PC-9 (cell line): ENCODE results near the gene OPN1SW. TPM values are rescaled to one million over a fixed set of nuclear protein-coding genes. Genes with fewer than 3 reads are reported as not detected.

ENCODE experiments used
- BruUV-seq: library from RNA; stranded (reverse); fragments of 400-500 nt; replicated peaks from 2 replicates; lab custom pipeline; 2021; lab: Mats Ljungman, UMichigan
- CTCF ChIA-PET: fragments of 300-600 bp; sonication (Branson Sonifier 250); formaldehyde crosslinking; loops from one replicate; lab custom pipeline; 2022; ENCODE audit warnings: antibody characterized with exemption; lab: Charles Lee
- POLR2A ChIA-PET: fragments of 300-600 bp; sonication (Branson Sonifier 250); formaldehyde crosslinking; loops from one replicate; lab custom pipeline; 2022; ENCODE audit warnings: antibody characterized with exemption; ENCODE audit not compliant: unreplicated experiment; lab: Charles Lee
- DNase-seq, 2 experiments: peaks; one replicate each; pipeline versions ENCODE4 v3.0.0 to v3.0.0-alpha.2; 2015 to 2022; ENCODE audit warnings: mixed read lengths in 1 of 2
- H2AFZ ChIP-seq: fragments of 200-600 bp; sonication (generic); 2 replicates; pipeline ENCODE4 v1.8.1; 2017; ENCODE audit warnings: antibody characterized with exemption
- H3F3A ChIP-seq: fragments of 200-600 bp; sonication (generic); 2 replicates; pipeline ENCODE4 v1.8.1; 2017; ENCODE audit warnings: antibody characterized with exemption, mild to moderate bottlenecking, low read depth; ENCODE audit not compliant: insufficient read depth
- H3K27ac ChIP-seq: fragments of 200-600 bp; sonication (generic); 2 replicates; pipeline ENCODE4 v1.6.1; 2016; ENCODE audit warnings: mixed run types
- H3K27me3 ChIP-seq: fragments of 200-600 bp; sonication (generic); 2 replicates; pipeline ENCODE4 v1.6.1; 2016; ENCODE audit warnings: low read depth, mixed run types; ENCODE audit not compliant: insufficient read depth
- H3K36me3 ChIP-seq: fragments of 200-600 bp; sonication (generic); 2 replicates; pipeline ENCODE4 v1.6.1; 2016; ENCODE audit warnings: low read depth, mixed run types
- H3K4me1 ChIP-seq: fragments of 200-600 bp; sonication (generic); replicated peaks from 2 replicates; pipeline ENCODE4 v1.6.1; 2016; ENCODE audit warnings: mixed run types; ENCODE audit not compliant: insufficient read depth
- H3K4me2 ChIP-seq: fragments of 200-600 bp; sonication (generic); 2 replicates; pipeline ENCODE4 v1.6.1; 2017; ENCODE audit warnings: mixed run types
- H3K4me3 ChIP-seq: fragments of 200-600 bp; sonication (generic); 2 replicates; pipeline ENCODE4 v1.6.1; 2016; ENCODE audit warnings: mixed run types
- H3K79me2 ChIP-seq: fragments of 200-600 bp; sonication (generic); 2 replicates; pipeline ENCODE4 v1.6.1; 2017; ENCODE audit warnings: low read depth, mixed run types
- H3K9me2 ChIP-seq: fragments of 200-600 bp; sonication (generic); 2 replicates; pipeline ENCODE4 v1.8.1; 2017; ENCODE audit warnings: mild to moderate bottlenecking; ENCODE audit not compliant: insufficient read depth
- H3K9me3 ChIP-seq: fragments of 200-600 bp; sonication (generic); 2 replicates; pipeline ENCODE4 v1.8.1; 2016; ENCODE audit warnings: low read depth; ENCODE audit not compliant: insufficient read depth
- H4K20me1 ChIP-seq: fragments of 200-600 bp; sonication (generic); 2 replicates; pipeline ENCODE4 v1.8.1; 2017; ENCODE audit not compliant: insufficient read depth
- EZH2 ChIP-seq: fragments of 200-600 bp; sonication (generic); IDR thresholded peaks from 2 replicates; pipeline ENCODE4 v1.8.0; 2017; ENCODE audit warnings: antibody characterized with exemption, low read depth
- intact Hi-C: fragments of 100-400 bp; cut with micrococcal nuclease; formaldehyde crosslinking; loops from one replicate; pipeline ENCODE4 v1.10.0; 2022; ENCODE audit not compliant: unreplicated experiment
- total RNA-seq: library from RNA; stranded (reverse); gene quantifications from 2 replicates; pipeline ENCODE4 v1.2.3, GENCODE V29; 2021
- TF ChIP-seq, protein P1 (sequence below): fragments of 200-600 bp; sonication (generic); conservative IDR thresholded peaks from 2 replicates; pipeline ENCODE4 v1.6.1; 2017; ENCODE audit warnings: mixed run types, antibody characterized with exemption, mild to moderate bottlenecking, moderate library complexity

OPN1SW gene
- total RNA-seq, 1 experiment from 2014 or later: not detected

DNA sequence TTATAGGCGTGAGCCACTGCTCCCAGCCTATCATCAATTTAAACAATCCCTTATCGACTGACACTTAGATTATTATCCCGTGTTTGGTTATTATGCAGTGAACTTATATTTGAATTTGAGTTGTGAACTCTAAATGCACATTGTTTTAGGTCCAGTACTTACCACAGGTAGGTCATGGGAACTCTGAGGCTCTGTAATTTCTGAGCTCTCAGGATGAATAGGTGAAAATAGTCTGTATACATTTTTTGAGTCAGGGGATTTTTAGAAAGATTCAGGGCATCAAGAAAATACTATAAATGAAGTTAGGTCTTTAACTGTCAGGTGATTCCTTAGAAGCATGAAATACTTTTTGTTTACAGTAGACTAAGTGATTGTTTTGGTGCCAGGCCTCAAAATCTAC, 25.0 kb upstream of the OPN1SW start:
- H3K9me3 ChIP-seq: no peaks in the 10 kb centered on the region
- H3K4me2 ChIP-seq: no peak overlapping the region
- no peak overlapping the region for H3K4me3 ChIP-seq
- TF ChIP-seq EZH2: no peak
- TF ChIP-seq, protein P1, sequence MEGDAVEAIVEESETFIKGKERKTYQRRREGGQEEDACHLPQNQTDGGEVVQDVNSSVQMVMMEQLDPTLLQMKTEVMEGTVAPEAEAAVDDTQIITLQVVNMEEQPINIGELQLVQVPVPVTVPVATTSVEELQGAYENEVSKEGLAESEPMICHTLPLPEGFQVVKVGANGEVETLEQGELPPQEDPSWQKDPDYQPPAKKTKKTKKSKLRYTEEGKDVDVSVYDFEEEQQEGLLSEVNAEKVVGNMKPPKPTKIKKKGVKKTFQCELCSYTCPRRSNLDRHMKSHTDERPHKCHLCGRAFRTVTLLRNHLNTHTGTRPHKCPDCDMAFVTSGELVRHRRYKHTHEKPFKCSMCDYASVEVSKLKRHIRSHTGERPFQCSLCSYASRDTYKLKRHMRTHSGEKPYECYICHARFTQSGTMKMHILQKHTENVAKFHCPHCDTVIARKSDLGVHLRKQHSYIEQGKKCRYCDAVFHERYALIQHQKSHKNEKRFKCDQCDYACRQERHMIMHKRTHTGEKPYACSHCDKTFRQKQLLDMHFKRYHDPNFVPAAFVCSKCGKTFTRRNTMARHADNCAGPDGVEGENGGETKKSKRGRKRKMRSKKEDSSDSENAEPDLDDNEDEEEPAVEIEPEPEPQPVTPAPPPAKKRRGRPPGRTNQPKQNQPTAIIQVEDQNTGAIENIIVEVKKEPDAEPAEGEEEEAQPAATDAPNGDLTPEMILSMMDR: no peak
- no TSS peak for BruUV-seq
- H3K79me2 ChIP-seq: no peaks in the 10 kb centered on the region
- ChIA-PET CTCF (no interaction called here), POLR2A (no interaction called here)
- H3K4me1 ChIP-seq: no peaks in the 10 kb centered on the region
- H3K36me3 ChIP-seq: no peaks in the 10 kb centered on the region
- no peak overlapping the region for H3K27ac ChIP-seq
- intact Hi-C loops: no loop called here
- H3K27me3 ChIP-seq: no peaks in the 10 kb centered on the region
- DNase-seq: no peak
- H2AFZ ChIP-seq: no peak overlapping the region
- no peaks in the 10 kb centered on the region for H4K20me1 ChIP-seq
- H3F3A ChIP-seq: no peaks in the 10 kb centered on the region
- no peaks in the 10 kb centered on the region for H3K9me2 ChIP-seq

GRCh38 chr7:128799451-128799850, 23.9 kb upstream of the OPN1SW start:
- no peaks in the 10 kb centered on the region for H3K79me2 ChIP-seq
- intact Hi-C loops: no loop called here

GRCh38 chr7:128796327-128796726, 20.7 kb upstream of the OPN1SW start:
- TF ChIP-seq EZH2: no peak
- TF ChIP-seq, protein P1: no peak
- H2AFZ ChIP-seq: no peak overlapping the region
- POLR2A ChIA-PET: interaction anchor here (0.6 kb wide), 1 partner anchor 16 kb away, joined by 24 read pairs; no protein-coding TSS in a partner anchor

More at GRCh38 chr7:128799451-128799850, 23.9 kb upstream of the OPN1SW start:
- ChIA-PET POLR2A (no interaction called here), CTCF (interaction anchor here (0.6 kb wide), 1 partner anchor 17 kb away, joined by 3 read pairs; no protein-coding TSS in a partner anchor)
- H3K4me2 ChIP-seq: no peak overlapping the region
- H3K27me3 ChIP-seq: no peaks in the 10 kb centered on the region
- H3K9me2 ChIP-seq: no peaks in the 10 kb centered on the region
- H3K4me3 ChIP-seq: no peak overlapping the region
- no TSS peak for BruUV-seq
- H3K27ac ChIP-seq: no peak overlapping the region
- H4K20me1 ChIP-seq: no peaks in the 10 kb centered on the region
- TF ChIP-seq, protein P1: no peak
- TF ChIP-seq EZH2: no peak
- DNase-seq: no peak
- H2AFZ ChIP-seq: no peak overlapping the region
- no peaks in the 10 kb centered on the region for H3K9me3 ChIP-seq
- no peaks in the 10 kb centered on the region for H3F3A ChIP-seq
- no peaks in the 10 kb centered on the region for H3K4me1 ChIP-seq
- H3K36me3 ChIP-seq: no peaks in the 10 kb centered on the region

More at GRCh38 chr7:128796327-128796726, 20.7 kb upstream of the OPN1SW start:
- intact Hi-C loops: no loop called here
- Histone ChIP-seq H3K79me2 (no peaks in the 10 kb centered on the region), H3K27ac (no peak overlapping the region), H3K4me1 (peaks cover 4% of the 10 kb centered on the region; the same call in 1 of the 2 replicates), H4K20me1 (no peaks in the 10 kb centered on the region), H3K9me3 (no peaks in the 10 kb centered on the region), H3K4me2 (no peak overlapping the region), H3F3A (no peaks in the 10 kb centered on the region), H3K36me3 (no peaks in the 10 kb centered on the region), H3K9me2 (no peaks in the 10 kb centered on the region), H3K4me3 (no peak overlapping the region), H3K27me3 (no peaks in the 10 kb centered on the region)
- CTCF ChIA-PET: interaction anchor here (0.6 kb wide), 1 partner anchor 87 kb away, joined by 3 read pairs; no protein-coding TSS in a partner anchor
- DNase-seq: no peak
- BruUV-seq: no TSS peak
